WTC11 (cell line): ENCODE data around the gene SHISAL1. TPM values are rescaled to one million over a fixed set of nuclear protein-coding genes. Genes with fewer than 3 reads are reported as not detected.

Experiments used
- ATAC-seq: fragments of 200-7000 bp; cut with Tn5 transposase; 2 replicates; pipeline ENCODE4 v1.10.0; 2021; ENCODE audit warnings: mild to moderate bottlenecking, moderate library complexity
- CTCF ChIA-PET: fragments of 300-600 bp; sonication (Branson Sonifier 250); formaldehyde crosslinking; loops from one replicate; lab custom pipeline; 2021; ENCODE audit warnings: antibody characterized with exemption; lab: Charles Lee
- POLR2A ChIA-PET: fragments of 350-600 bp; sonication (Branson Sonifier 250); formaldehyde crosslinking; loops from one replicate; lab custom pipeline; 2021; ENCODE audit warnings: antibody characterized with exemption; lab: Charles Lee
- DNase-seq: peaks from one replicate; pipeline ENCODE4 v3.0.0; 2021; ENCODE audit warnings: low spot score
- H3K27ac Mint-ChIP-seq: 2 replicates; pipeline ENCODE4 v1.8.0; 2021; ENCODE audit warnings: mixed read lengths
- H3K27me3 Mint-ChIP-seq: 2 replicates; pipeline ENCODE4 v1.8.0; 2021; ENCODE audit warnings: low read depth, mild to moderate bottlenecking, moderate library complexity, mixed read lengths
- H3K36me3 Mint-ChIP-seq: 2 replicates; pipeline ENCODE4 v1.8.0; 2021; ENCODE audit warnings: mixed read lengths
- H3K4me1 Mint-ChIP-seq: 2 replicates; pipeline ENCODE4 v1.8.0; 2022; ENCODE audit warnings: mixed read lengths
- H3K4me3 Mint-ChIP-seq: 2 replicates; pipeline ENCODE4 v1.8.0; 2021; ENCODE audit warnings: mild to moderate bottlenecking, moderate library complexity, mixed read lengths
- H3K9me3 Mint-ChIP-seq: 2 replicates; pipeline ENCODE4 v1.8.0; 2021; ENCODE audit warnings: mixed read lengths
- ATF1 ChIP-seq: sonication (generic); formaldehyde crosslinking; IDR thresholded peaks from 2 replicates; pipeline ENCODE4 v1.8.1; 2023; ENCODE audit warnings: mild to moderate bottlenecking, moderate library complexity, missing genetic modification reagents
- ELF4 ChIP-seq: sonication (generic); formaldehyde crosslinking; IDR thresholded peaks from 2 replicates; pipeline ENCODE4 v1.8.1; 2022; ENCODE audit warnings: low read depth, mild to moderate bottlenecking, moderate library complexity, missing genetic modification reagents
- EMX1 ChIP-seq: fragments of 250-450 bp; sonication (Bioruptor Pico); IDR thresholded peaks from 2 replicates; pipeline ENCODE4 v1.8.0; 2021; ENCODE audit warnings: mild to moderate bottlenecking
- ESRRA ChIP-seq: sonication (generic); formaldehyde crosslinking; IDR thresholded peaks from 2 replicates; pipeline ENCODE4 v1.8.1; 2022; ENCODE audit warnings: mild to moderate bottlenecking, missing genetic modification reagents, borderline replicate concordance
- ETV6 ChIP-seq: sonication (generic); formaldehyde crosslinking; IDR thresholded peaks from 2 replicates; pipeline ENCODE4 v1.8.1; 2022; ENCODE audit warnings: mild to moderate bottlenecking, missing genetic modification reagents
- FOXJ3 ChIP-seq: sonication (generic); formaldehyde crosslinking; IDR thresholded peaks from 2 replicates; pipeline ENCODE4 v1.9.0; 2021; ENCODE audit warnings: missing genetic modification reagents, mild to moderate bottlenecking, borderline replicate concordance
- FOXK1 ChIP-seq: sonication (generic); formaldehyde crosslinking; IDR thresholded peaks from 2 replicates; pipeline ENCODE4 v1.8.0; 2022; ENCODE audit warnings: mild to moderate bottlenecking, moderate library complexity, missing genetic modification reagents
- GTF2I ChIP-seq: fragments of 250-450 bp; sonication (Bioruptor Pico); conservative IDR thresholded peaks from 2 replicates; pipeline ENCODE4 v1.4.0; 2021; ENCODE audit warnings: mild to moderate bottlenecking
- IRF1 ChIP-seq: sonication (generic); formaldehyde crosslinking; IDR thresholded peaks from 2 replicates; pipeline ENCODE4 v1.8.0; 2023; ENCODE audit warnings: missing genetic modification reagents
- JUN ChIP-seq: sonication (generic); formaldehyde crosslinking; IDR thresholded peaks from 2 replicates; pipeline ENCODE4 v1.8.0; 2023; ENCODE audit warnings: mild to moderate bottlenecking, missing genetic modification reagents
- MAX ChIP-seq: sonication (generic); formaldehyde crosslinking; IDR thresholded peaks from 2 replicates; pipeline ENCODE4 v1.8.0; 2022; ENCODE audit warnings: mild to moderate bottlenecking, missing genetic modification reagents
- NFE2L1 ChIP-seq: sonication (generic); formaldehyde crosslinking; IDR thresholded peaks from 2 replicates; pipeline ENCODE4 v1.8.1; 2023; ENCODE audit warnings: missing genetic modification reagents
- NFYB ChIP-seq: sonication (generic); formaldehyde crosslinking; conservative IDR thresholded peaks from 2 replicates; pipeline ENCODE4 v1.8.0; 2022; ENCODE audit warnings: low read depth, missing genetic modification reagents
- NR2C2 ChIP-seq: sonication (generic); formaldehyde crosslinking; IDR thresholded peaks from 2 replicates; pipeline ENCODE4 v1.8.0; 2022; ENCODE audit warnings: mild to moderate bottlenecking, missing genetic modification reagents
- RORB ChIP-seq: fragments of 250-450 bp; sonication (Bioruptor Pico); IDR thresholded peaks from 2 replicates; pipeline ENCODE4 v1.9.0; 2021; ENCODE audit warnings: mild to moderate bottlenecking
- SMAD3 ChIP-seq: sonication (generic); formaldehyde crosslinking; IDR thresholded peaks from 2 replicates; pipeline ENCODE4 v1.8.0; 2022; ENCODE audit warnings: missing genetic modification reagents, mild to moderate bottlenecking, borderline replicate concordance
- USF2 ChIP-seq: sonication (generic); formaldehyde crosslinking; IDR thresholded peaks from 2 replicates; pipeline ENCODE4 v1.8.1; 2023; ENCODE audit warnings: mild to moderate bottlenecking, missing genetic modification reagents, moderate library complexity
- ZBTB21 ChIP-seq: sonication (generic); formaldehyde crosslinking; IDR thresholded peaks from 2 replicates; pipeline ENCODE4 v1.8.1; 2023; ENCODE audit warnings: mild to moderate bottlenecking, missing genetic modification reagents, borderline replicate concordance
- ZMAT4 ChIP-seq: fragments of 250-450 bp; sonication (Bioruptor Pico); IDR thresholded peaks from 2 replicates; pipeline ENCODE4 v1.9.0; 2021; ENCODE audit warnings: mild to moderate bottlenecking
- ZNF263 ChIP-seq: sonication (generic); formaldehyde crosslinking; IDR thresholded peaks from 2 replicates; pipeline ENCODE4 v1.8.1; 2022; ENCODE audit warnings: low read depth, mild to moderate bottlenecking, moderate library complexity, missing genetic modification reagents
- ZNF281 ChIP-seq: sonication (generic); formaldehyde crosslinking; IDR thresholded peaks from 2 replicates; pipeline ENCODE4 v1.8.0; 2023; ENCODE audit warnings: mild to moderate bottlenecking, missing genetic modification reagents
- ZNF423 ChIP-seq: fragments of 250-450 bp; sonication (Bioruptor Pico); IDR thresholded peaks from 2 replicates; pipeline ENCODE4 v2.1.2; 2022; ENCODE audit warnings: mild to moderate bottlenecking, moderate library complexity
- total RNA-seq: library from RNA; stranded (reverse); gene quantifications from 3 replicates; pipeline ENCODE4 v1.2.3, GENCODE V29; 2021
- TF ChIP-seq, protein P1 (sequence below): sonication (generic); formaldehyde crosslinking; IDR thresholded peaks from 2 replicates; pipeline ENCODE4 v1.8.0; 2022; ENCODE audit warnings: mild to moderate bottlenecking, missing genetic modification reagents
- TF ChIP-seq, protein P2 (sequence below): fragments of 250-450 bp; sonication (Bioruptor Pico); conservative IDR thresholded peaks from 2 replicates; pipeline ENCODE4 v1.9.0; 2021; ENCODE audit warnings: mild to moderate bottlenecking
- TF ChIP-seq, protein P3 (sequence below): sonication (generic); formaldehyde crosslinking; IDR thresholded peaks from 2 replicates; pipeline ENCODE4 v1.8.0; 2022; ENCODE audit warnings: mild to moderate bottlenecking, missing genetic modification reagents

Gene SHISAL1
- total RNA-seq, 1 experiment from 2014 or later, result 2.7 TPM

- TF ChIP-seq RORB (CRISPR knock-in tag), result no peak
- no peak for TF ChIP-seq FOXK1 (CRISPR knock-in tag)
- TF ChIP-seq, all 79 proteins: peak for 0
Observed at GRCh38 chr22:44281768-44282637, 30.7 kb downstream of the SHISAL1 start (continued).

DNA sequence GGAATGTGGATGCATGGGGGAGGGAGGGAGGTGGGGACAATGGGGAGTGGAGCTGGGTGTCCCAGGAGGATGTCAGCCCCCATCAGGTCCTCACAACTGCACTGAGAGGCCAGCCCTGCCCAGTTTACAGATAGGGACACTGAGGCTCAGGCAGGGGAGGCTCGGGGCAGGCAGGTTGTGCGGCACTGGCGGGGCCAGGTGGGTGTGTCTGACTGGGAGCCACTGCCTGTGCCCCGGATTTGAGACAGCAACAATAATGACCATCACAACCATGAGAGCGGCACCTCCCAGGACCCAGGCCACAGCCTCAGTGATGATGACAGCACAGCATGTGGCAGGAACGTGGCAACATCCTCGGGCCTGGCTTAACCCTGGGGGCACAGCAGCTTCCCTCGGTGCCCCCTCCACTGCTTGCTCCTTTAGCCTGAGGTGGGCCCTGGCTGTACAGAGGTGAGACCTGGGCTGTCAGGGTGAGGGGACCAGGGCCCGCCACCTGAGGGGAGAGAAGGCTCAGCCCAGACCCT, 32.0 kb downstream of the SHISAL1 start:
- no peak for DNase-seq
- H3K9me3 Mint-ChIP-seq, result no peaks in the 10 kb centered on the region
- H3K4me1 Mint-ChIP-seq, result peaks cover 9% of the 10 kb centered on the region
- ChIA-PET CTCF (no interaction called here), POLR2A (no interaction called here)
- ATAC-seq, result no peak
- H3K36me3 Mint-ChIP-seq, result no peaks in the 10 kb centered on the region
- no peak overlapping the region for H3K27ac Mint-ChIP-seq
- H3K27me3 Mint-ChIP-seq, result no peaks in the 10 kb centered on the region
- no peak overlapping the region for H3K4me3 Mint-ChIP-seq
- no peak for TF ChIP-seq ATF1 (CRISPR knock-in tag)
- TF ChIP-seq ESRRA, result no peak
- TF ChIP-seq NFYB (CRISPR knock-in tag), result no peak
- TF ChIP-seq, protein P1, sequence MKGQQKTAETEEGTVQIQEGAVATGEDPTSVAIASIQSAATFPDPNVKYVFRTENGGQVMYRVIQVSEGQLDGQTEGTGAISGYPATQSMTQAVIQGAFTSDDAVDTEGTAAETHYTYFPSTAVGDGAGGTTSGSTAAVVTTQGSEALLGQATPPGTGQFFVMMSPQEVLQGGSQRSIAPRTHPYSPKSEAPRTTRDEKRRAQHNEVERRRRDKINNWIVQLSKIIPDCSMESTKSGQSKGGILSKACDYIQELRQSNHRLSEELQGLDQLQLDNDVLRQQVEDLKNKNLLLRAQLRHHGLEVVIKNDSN (CRISPR knock-in tag), result no peak
- TF ChIP-seq EMX1 (CRISPR knock-in tag), result no peak
- TF ChIP-seq ZBTB21 (CRISPR knock-in tag), result no peak
- TF ChIP-seq GTF2I, result no peak
- no peak for TF ChIP-seq SMAD3 (CRISPR knock-in tag)

DNA sequence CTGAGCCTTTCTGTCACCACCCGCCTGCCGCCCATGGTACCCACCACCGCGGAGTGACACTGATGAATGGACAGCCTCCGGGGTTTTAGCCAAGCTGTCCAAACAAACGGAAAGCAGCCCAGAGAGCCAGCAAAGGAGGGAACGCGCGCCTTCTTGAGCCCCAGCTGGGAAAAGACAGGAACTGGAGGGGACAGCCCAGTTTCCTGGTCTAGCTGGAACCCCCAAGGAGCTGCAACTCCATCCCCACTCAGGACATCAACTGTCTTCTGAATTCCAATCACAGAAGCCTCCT, 33.7 kb downstream of the SHISAL1 start:
- no peak overlapping the region for H3K27ac Mint-ChIP-seq
- no peak for TF ChIP-seq ZNF423 (CRISPR knock-in tag)
- no peak for TF ChIP-seq ZMAT4 (CRISPR knock-in tag)
- no peak for TF ChIP-seq IRF1 (CRISPR knock-in tag)
- TF ChIP-seq, protein P2, sequence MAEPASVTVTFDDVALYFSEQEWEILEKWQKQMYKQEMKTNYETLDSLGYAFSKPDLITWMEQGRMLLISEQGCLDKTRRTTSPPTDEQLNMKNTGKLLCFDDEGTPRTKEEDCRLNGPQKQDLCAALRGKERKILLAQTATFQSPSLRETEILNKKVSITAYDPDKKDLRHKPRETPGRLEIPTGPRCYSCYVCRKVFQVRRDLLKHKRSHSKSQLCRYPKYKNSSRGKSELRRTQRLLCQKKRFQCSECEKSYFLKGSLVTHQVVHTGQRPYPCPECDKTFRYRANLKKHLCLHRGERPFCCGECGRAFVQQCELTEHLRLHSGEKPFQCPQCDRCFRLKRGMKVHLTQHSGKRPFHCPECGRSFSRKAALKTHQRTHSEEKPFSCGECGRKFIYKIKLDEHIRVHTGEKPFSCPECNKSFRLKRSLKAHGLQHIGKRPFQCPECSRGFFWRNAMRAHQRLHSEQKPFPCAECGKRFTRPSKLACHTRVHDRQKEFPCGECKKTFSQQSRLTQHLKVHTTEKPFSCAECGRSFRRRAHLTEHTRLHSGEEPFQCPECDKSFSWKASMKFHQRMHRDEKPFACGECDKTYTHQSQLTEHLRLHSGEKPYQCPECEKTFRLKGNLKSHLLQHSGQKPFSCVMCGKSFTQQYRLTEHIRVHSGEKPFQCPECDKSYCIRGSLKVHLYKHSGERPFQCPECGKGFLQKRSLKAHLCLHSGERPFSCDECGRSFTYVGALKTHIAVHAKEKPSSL, result no peak
- no peak for TF ChIP-seq ZNF263 (CRISPR knock-in tag)
- TF ChIP-seq MAX (CRISPR knock-in tag), result no peak
- TF ChIP-seq ELF4 (CRISPR knock-in tag), result no peak
- TF ChIP-seq USF2 (CRISPR knock-in tag), result no peak
- no peak for TF ChIP-seq ZBTB21 (CRISPR knock-in tag)
- TF ChIP-seq NR2C2, result no peak
- TF ChIP-seq, protein P3, sequence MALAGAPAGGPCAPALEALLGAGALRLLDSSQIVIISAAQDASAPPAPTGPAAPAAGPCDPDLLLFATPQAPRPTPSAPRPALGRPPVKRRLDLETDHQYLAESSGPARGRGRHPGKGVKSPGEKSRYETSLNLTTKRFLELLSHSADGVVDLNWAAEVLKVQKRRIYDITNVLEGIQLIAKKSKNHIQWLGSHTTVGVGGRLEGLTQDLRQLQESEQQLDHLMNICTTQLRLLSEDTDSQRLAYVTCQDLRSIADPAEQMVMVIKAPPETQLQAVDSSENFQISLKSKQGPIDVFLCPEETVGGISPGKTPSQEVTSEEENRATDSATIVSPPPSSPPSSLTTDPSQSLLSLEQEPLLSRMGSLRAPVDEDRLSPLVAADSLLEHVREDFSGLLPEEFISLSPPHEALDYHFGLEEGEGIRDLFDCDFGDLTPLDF (CRISPR knock-in tag), result no peak
- no peak for TF ChIP-seq ZNF281 (CRISPR knock-in tag)
- TF ChIP-seq NFYB (CRISPR knock-in tag), result no peak
- TF ChIP-seq ETV6 (CRISPR knock-in tag), result no peak
- TF ChIP-seq FOXJ3 (CRISPR knock-in tag), result no peak
- no peak for TF ChIP-seq NFE2L1 (CRISPR knock-in tag)
- TF ChIP-seq JUN, result no peak
- ATAC-seq, result no peak
- no peak for DNase-seq
- peaks cover 14% of the 10 kb centered on the region for H3K4me1 Mint-ChIP-seq
- H3K36me3 Mint-ChIP-seq, result no peaks in the 10 kb centered on the region
- H3K27me3 Mint-ChIP-seq, result no peaks in the 10 kb centered on the region
- ChIA-PET POLR2A (no interaction called here), CTCF (interaction anchor here (1.1 kb wide), 1 partner anchor 285 kb away, joined by 4 read pairs; no protein-coding TSS in a partner anchor)
- H3K9me3 Mint-ChIP-seq, result no peaks in the 10 kb centered on the region
- H3K4me3 Mint-ChIP-seq, result no peak overlapping the region
